ENCODE results near the gene STN1.

The STN1 gene, protein sequence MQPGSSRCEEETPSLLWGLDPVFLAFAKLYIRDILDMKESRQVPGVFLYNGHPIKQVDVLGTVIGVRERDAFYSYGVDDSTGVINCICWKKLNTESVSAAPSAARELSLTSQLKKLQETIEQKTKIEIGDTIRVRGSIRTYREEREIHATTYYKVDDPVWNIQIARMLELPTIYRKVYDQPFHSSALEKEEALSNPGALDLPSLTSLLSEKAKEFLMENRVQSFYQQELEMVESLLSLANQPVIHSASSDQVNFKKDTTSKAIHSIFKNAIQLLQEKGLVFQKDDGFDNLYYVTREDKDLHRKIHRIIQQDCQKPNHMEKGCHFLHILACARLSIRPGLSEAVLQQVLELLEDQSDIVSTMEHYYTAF

DNA sequence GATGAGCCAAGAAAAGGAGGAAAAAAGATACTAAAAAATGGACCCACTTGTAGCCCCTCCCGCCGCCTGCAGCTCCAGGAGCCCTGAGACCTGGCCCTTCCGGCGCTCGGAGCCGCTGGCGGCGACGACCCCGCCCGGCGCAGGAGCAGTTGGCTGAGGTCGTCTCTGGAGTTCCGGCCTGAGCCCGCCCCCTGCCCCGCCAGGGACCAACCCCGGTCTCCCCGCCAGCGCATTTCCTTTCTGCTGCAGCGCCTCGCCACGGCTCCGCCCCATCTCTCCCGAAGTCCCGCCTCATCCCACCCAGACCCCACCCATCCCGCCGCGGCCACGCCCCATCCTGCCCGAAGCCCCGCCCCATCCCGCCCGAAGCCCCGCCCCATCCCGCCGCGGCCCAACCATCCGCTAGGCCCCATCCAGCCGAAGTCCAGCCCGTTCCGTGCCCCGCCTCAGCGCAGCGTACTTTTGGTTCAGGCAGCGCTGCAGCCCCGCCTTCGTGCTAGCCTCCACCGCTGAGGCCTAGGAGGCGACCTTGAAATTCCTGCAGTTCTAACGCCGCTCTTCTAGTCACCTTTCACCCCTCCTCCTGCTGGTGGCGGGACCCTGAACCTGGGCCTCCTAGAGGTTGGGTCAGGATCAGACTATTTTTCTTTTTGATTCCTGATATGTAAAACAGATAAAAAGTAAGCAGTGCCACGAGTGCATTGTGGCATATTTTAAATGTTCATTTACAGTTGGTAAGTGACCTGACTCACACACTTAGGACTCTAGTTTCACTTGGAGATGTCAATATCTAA lies at the start of gene STN1:
Gene STN1 (minus strand): TSS at position 132 of the 794 bp plus-strand sequence. CDS start 590 bp downstream, outside the sequence.
- DNase-seq = peak; percentile 99

DNA sequence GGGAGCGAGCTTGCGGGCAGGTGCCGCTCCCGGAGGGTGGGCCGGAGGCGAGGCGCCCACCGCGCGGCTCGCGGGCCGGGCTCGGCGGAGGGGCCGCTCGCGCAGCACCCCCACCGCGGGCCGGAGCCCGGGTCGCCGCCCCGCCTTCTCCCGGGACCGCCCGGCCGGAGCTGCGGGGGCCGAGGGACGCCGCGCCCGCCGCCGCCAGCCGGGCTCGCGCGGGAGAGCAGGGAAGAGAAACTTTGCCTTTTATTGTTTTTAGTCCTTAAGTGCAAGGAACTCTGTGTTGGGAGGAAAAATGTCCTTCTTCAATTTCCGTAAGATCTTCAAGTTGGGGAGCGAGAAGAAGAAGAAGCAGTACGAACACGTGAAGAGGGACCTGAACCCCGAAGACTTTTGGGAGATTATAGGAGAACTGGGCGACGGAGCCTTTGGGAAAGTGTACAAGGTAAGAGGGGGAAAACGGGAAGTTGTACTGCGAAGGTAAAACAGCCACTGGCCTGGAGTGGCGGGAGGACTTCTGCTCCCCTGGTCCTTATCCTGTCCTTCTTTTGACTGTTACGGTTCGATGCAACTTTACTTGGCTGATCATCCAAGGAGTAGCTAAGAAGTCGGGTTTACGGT lies 49.6 kb upstream of the STN1 start:
- peak; percentile 37 for DNase-seq

DNA sequence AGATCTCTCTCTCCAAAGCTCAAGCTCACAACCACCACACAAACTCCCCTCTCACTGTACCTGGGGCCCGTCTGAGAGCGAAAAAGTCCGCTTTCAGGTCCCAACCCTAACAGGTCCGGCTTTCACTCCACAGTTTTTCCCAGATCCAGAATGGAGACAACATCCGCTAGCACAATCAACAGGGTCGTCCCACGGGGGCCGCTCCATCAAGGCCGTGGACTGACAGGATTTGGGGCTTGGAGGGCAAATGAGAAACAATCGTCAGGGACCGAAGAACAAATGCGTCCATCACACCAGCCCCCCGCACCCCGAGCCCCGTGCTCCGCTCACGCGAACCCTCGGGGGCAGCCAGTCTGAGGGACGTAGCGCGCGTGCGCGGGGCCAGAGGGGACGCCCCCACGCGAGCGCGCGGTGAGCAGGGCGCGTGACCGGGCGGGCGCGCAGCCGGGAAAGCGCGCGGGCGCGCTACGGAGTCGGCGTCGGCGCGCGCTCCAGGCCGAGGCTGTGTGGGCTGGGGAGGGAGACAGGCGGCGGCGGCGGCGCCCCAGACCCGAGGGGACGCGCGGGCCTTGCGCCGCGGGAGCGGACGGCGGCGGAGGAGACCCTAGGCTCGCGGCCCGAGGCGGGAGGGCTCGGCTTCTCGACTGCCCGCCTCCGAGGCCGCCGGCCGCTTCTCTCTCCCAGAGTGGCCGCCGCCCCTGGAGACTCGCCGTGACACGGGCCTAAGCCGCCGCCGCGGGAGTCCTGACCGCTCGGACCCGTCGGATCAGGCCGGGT lies 48.9 kb upstream of the STN1 start, which contains the start of gene SLK:
Gene SLK (plus strand): TSS at position 470 of the 777 bp plus-strand sequence. CDS start 606 bp downstream, outside the sequence.
- DNase-seq = peak; percentile 88

DNA sequence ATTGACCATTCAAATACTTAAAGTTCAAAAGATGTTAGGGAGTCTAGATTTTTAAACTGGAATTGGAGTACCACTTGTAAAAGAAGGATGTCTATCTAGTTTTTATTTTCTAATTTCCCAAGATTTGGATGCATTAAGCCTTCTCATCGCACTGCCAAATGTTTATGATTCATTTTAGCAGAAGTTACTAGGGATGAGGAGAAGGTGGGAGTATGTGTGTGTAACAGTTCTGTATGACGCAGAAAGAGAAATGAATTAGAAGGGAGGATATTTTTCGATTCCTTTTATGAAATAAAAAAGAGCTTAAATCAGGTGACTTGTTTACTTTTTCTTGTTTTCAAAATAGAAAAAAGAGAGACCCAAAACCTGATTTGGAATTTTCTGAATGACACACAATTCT lies 42.1 kb upstream of the STN1 start:
- DNase-seq = no peak

DNA sequence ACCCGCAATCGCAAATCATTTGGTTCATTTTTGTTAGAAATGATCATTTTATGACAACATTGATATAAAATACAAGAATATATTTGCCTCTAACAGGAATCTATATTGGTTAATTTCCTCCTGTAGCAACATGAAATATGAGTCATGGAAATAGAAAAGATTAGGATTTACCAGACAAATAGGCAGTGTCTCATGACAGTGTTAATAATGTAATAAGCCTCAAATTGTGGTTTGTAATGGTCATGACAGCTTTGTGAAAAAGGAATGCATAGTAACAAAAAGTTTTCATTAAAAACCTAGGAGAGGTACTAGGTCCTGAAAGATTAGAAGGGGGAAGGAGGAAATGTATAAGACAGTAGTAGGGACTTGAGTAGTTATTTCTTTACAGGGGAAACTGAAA lies 41.0 kb upstream of the STN1 start:
- no peak for DNase-seq

DNA sequence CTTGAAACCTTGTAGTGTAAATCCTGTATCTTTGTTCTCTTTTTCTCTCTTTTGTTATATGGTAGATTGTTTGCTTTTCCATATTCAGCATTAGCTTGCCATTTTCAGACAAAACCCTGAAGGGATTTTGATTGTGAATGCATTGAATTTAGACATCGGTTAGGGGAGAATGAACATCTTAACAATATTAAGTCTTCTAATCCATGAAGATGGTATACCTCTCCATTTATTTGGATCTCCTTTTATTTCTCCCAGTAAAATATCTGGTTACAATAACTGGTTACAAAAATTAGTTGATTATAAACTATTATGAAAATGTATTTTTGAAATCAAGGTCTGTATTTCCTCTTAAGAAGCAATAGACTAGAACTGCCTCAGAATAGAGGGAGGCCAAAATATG lies 36.6 kb upstream of the STN1 start:
- no peak for DNase-seq

DNA sequence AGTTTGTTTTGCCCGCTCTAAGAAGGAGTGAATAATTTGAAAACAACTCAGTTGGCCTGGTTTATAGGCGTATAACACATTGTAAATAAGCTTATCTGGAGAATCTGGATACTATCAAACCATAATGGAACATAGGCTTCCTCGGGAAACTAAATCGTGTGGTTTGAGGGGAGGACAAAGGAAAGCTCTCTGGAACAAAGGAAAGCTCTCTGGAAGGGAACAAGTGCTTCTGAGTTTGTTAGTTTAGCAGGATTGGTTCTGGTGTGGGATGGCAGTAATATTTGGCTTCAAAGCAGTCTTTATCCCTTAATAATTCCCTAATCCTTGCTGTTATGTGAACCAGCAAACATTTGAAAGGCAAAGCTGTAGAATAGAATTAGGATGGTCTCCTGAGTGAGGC lies 34.0 kb upstream of the STN1 start:
- no peak for DNase-seq

DNA sequence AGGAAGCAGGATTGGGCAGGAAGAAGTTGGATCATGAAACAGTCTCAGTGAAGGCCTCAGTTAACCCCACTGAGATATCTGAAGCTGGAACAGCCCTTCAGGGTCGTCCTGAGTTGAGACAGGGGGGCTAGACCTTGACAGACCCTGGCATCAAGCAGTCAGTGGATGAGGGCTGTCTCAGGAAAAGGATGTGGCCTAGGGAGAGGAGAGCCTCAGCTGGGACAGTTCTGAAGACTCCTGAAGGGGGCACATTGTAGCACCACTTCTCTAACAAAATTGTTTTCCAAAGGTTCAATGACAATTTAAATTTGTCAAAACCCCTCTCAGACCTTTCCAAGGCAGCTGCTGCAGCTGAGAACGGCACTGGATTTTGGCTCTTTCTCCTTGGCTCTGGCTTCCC lies 33.2 kb upstream of the STN1 start:
- DNase-seq = no peak

DNA sequence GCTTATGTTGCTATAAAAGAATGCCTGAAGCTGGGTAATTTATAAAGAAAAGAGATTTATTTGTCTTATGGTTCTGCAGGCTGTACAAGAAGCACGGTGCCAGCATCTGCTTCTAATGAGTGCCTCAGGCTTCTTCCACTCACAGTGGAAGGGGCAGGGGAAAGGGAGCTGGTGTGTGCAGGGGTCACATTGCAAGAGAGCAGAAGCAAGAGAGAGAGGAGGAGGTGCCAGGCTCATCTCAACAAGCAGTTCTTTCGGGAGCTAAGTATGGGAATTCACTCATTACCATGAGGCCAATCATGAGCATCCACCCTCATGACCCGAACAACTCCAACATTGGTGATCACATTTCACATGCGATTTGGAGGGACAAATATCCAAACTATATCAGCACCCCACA lies 31.7 kb upstream of the STN1 start:
- DNase-seq = no peak

DNA sequence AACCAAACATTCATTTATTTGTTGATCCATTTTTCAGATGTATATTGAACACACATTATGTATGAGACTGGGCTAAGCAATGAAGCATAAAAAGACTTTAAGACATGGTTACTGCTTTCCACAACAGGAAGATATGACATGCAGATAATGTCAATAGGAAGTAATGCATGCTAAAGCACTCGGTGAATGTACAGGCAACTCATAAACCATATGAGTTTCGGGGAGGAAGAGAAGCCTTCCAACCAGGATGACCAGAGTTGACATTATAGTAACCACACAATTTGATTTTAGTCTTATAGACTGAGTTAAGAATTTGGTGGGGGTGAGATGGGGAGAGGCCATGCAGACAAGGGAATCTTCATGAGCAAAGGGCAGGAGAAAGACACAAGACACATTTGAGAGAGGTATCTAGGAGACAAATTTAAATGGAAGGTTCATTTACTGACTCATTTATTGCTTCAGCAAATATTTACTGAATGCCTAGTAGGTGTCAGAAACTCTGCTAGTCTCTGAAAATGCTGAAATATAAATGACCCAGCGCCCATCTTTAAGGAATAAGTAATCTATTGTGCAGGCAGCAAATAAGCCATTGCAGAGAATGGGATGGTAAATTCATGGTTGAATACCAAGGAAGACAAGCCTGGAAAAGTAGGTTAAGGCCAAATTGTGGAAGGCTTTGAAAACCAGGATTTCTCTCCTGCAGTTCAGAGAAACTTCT lies 30.0 kb upstream of the STN1 start:
- no peak for DNase-seq

DNA sequence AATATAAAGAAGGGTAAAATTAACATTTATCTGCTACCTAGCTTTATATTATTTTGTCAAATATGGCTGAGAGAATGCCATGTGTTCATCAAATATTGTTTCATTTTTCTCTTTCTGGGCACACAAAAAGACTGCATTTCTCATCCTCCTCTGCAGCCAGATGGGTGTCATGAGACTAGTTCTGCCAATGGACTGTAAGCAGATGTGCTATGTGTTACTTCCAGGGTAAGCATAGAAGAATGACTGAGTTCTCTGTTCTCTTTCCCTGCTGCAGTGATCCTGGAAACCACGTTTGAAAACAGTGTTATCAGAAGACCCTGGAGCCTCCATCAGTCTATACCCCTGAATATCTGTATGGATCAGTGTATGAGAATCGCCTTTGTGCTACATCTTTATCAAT lies 24.9 kb upstream of the STN1 start:
- DNase-seq = no peak

DNA sequence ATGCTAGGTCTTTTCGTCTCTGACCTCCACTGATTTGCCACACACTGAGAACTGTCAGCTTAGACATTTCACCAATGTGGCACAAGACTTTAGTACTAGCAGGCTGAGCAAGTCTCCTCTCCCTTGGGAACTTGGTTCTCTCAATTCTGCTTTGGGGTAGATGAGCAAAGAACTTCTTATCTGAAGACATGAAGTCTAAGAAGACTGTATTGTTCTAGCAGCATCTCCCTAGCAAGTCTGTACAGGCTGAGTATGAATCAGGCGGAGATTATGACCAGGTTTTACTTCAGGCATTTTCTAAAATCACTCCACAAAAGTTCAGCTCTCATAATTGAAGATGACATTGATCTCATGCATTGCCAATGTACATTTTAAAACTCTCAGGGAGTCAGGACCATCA lies 23.8 kb upstream of the STN1 start:
- DNase-seq = no peak

DNA sequence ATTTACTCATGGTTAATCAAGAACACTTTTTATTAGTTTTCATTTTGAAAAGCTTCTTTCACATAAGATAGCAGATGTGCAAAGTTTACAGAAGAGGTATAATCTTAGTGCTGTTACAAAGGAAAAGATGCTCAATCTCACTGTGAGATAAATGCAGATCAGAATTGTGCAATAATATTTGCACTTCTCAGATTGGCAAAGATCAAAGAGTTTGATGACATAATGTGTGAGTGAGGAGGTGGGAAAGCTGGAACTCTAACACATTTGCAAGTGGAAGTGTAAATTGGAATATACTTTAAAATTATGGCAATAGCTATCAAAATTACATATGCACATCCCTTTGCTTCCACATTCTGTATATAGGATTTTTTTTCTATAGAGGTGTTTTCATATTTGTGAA lies 21.5 kb upstream of the STN1 start:
- DNase-seq = no peak

DNA sequence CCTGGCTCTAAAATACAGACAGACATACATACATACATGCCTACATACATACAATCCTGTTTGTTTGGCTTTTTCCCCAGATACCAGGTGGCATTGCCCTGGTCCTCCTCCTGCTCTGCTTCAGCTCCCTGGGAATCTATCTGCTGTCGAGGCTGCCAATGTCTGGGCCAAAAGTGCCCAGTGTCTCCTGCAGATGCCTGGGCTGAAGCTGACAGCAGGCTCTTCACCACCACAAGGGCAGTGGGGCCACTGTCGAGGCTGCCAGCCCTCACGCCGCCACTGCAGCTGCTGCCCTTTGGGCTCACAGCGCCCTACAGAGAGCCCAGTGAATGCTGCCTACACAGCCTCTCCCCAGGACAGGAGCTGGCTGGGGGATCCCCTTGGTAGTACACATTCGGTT lies 18.0 kb upstream of the STN1 start:
- DNase-seq = no peak

DNA sequence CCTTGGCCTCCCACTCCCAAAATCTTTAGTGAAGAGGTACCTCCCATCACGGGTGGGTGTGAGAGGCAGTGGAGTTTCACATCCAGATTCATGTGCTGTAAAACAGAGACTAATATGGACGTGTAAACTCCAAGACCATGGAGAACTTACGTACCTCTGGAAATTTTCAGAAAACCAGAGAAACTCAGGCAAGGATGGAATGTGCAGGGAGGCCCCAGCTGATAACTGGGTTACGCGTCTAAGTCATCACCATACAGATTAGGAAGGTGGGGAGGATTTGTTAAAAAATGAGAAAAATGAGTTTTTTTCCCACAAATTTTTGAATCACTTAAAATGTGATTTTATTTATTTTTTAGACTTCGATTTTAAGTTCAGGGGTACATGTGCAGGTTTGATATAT lies 16.3 kb upstream of the STN1 start:
- no peak for DNase-seq

DNA sequence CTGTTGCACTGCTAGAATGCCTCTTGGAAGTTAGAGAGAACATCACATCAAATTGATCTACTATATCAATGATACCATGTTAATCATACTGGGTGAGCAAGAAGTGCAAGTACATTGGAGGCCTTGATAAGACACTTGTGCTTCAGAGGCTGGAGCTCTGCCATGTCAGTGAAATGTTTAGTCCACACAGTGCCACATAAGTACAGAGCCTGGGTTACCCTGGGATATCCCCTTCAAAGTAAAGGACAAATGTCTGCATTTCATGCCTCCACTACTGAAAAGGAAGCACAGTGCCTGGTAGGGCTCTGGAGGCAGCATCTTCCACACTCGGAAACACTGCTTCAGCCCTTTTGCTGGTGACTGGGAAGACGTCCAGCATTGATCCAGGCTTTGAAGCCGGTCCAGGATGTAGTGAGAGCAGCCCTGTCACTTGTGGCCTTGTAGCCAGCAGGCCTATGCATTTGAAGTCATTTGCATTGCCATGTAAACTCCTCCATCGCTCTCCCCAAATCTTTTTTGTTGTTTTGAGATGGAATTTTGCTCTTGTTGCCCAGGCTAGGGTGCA lies 15.7 kb upstream of the STN1 start:
- DNase-seq = no peak

DNA sequence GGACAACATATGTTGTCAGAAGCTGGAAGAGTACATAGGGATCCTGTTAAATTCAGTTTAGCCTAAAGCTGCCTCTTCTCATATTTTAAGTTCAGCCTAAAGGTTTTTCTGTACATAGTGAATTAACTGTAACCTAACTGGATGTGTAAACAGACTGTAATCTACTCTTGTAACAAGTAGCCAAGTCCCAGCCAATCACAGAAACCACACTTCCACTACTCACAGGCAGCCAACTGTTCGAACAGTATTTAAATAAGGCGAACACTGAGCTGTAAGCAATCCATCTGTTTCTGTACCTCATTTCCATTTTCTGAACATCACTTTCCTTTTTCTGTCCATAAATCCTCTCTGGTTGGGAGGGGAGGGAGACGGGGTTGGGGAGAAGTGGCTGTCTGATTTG lies 15.0 kb upstream of the STN1 start:
- no peak for DNase-seq

DNA sequence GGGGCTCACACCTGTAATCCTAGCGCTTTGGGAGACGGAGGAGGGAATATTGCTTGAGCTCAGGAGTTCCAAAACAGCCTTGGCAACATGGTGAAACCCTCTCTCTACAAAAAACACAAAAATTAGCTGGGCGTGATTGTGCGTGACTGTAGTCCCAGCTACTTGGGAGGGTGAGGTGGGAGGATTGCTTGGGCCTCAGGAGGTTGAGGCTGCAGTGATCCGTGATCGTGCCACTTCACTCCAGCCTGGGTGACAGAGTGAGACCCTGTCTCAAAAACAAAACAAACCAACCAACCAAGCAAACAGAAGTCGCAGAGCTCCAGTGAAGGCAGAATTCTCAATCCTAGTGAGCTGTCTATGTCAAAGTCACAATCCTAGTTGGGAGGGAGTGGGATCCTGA lies 14.3 kb upstream of the STN1 start:
- DNase-seq = no peak

DNA sequence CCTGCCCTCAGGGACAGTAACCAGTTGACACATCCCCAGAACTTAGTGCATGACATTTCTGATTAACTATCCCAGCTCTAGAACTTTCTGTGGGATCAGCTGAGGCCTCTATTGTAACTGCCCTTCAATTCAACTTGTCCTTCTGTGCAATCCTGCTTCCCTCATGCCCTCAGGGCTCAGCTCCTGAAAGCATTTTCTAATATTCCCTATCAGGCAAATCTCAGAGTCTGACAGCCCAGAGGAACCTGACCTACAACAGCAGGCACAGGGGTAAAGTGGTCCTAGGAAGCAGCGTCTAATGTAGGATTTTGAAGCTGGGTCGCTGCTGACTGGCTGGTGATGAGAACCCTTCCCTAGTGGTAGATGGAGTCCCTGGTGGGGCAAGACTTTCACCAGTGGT lies 13.6 kb upstream of the STN1 start:
- no peak for DNase-seq

DNA sequence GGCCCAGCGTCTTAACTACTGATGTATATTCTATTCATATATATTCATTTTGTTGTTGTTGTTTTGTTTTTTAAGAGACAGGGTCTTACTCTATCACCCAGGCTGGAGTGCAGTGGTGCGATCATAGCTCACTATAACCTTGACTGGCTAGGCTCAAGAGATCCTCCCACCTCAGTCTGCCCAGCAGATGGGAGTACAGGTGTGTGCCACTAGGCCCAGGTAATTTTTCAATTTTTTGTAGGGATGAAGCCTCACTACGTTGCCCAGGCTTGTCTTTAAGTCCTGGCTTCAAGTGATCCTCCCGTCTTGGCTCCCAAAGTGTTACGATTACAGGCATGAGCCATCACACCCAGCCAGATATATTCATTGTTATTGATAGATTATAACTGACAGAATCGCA lies 12.9 kb upstream of the STN1 start:
- no peak for DNase-seq

DNA sequence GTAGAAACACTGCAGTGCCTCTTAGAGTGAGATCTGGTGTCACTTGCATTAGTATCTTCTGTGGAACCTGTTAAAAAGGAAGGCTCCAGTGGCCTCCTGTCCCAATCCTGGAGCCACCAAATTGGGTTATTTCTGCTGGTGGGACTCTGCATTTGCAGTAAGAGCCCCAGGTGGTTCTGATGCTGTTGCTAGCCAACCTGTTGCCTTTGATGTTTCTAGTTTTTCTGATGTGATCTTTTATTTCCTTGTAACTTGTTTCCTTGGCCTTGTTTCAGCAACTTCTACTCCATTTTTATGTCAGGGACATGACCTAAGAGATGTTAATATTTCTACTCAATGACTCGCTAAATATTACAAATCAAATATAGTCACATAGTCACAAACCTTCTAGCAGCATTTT lies 12.5 kb upstream of the STN1 start:
- DNase-seq = no peak

DNA sequence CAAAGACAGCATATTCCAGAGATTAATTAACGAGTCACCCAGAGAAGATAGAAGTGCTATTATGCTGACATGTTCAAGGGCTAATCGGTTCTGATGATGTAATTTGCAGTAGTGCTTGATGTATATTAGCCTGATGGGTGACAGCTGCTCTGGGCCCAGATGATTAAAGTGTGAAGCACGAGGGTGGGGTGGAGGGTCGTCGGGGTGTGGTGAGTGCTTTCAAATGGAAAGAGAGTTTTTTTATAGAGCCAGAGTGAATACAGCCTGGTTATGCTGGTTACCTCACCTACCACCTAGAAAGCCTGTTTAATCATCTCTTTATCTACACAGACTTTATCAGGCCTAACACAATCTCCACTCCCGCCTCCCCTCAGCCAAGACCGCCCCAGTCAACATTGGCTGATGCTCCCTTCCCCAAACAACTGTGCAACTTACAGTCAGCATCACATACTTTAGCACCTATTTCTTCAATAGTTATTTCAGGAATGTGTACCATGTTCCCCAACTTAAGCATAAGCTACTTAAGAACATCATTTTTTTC lies 11.5 kb upstream of the STN1 start:
- no peak for DNase-seq

All from left hindlimb (tissue), 1 donor.